Left hindlimb (tissue), 1 donor: ENCODE measurements around the gene RTTN.
A peak's percentile ranks its signal among the peaks of the same experiment; 100 is the strongest.
"Not testable (repeated sequence)": the region's sequence is repeated elsewhere in the genome, so short reads cannot be mapped to it uniquely, and the experiment has no call there.

ENCODE experiments used
- DNase-seq: peaks from one replicate; pipeline ENCODE4 v3.0.0-alpha.2; 2018

The RTTN gene

GRCh38 chr18:70021498-70021897 is 184.0 kb downstream of the RTTN start:
- DNase-seq: no peak

DNA sequence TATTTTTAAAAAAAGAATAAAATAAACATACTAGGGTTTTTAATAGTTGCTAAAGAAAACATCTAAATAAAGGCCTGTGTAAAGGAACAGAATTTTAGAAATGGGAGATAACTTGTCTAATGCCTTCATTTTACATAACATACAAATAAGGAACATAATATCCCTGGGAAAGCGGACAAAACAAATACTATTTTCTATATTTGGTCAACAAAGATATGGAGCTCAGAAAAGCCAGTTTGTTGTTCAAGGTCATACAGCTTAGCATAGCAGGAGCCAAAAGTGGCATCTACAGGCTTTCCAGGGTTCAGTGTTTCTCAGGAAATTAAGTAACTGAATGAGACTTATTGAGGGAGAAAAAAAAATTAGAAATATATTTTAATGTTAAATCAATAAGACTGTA is 184.4 kb downstream of the RTTN start:
- DNase-seq: no peak

- no peak for DNase-seq
Measured at GRCh38 chr18:70019991-70020390, 185.5 kb downstream of the RTTN start.

DNA sequence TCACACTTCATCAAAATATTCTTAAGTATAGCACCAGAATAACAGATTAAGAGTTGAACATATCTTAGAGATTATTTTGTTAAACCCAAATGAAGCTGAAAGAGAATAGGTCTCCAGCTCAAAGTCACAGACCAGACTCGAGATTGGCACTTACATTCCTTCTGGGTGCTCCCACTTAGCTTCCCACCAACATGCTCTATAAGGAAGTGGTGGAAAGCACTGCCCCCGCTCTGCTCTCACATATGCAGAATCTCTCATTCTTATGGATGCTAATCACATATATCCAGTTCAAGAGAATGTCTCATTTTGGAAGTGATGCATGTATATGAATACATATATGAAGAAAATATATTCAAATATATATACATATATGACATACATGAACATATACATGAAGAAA is 186.4 kb downstream of the RTTN start:
- no peak for DNase-seq

- DNase-seq: no peak
Measured at GRCh38 chr18:70015127-70015526, 190.4 kb downstream of the RTTN start.

- no peak for DNase-seq
Measured at GRCh38 chr18:70005580-70005979, 199.9 kb downstream of the RTTN start.

DNA sequence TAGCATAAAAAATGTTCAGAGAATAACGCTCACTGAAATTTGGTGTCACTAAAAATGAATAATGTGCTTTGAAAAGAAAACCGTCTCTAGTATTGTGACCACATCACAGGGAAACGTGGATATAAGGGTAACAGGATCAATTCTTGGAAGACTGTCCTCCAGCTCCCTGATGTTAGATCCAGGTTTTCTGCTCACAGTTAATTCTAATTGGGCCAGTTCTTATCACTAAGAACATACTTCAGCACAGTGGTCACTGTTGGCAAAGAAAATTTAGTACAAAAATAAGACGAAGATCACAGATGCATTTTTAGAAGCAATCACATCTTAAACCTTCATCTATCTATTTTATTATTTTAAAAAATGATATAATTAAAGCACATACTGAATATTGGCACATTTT is 200.8 kb downstream of the RTTN start:
- DNase-seq: no peak

GRCh38 chr18:69999656-70000055 is 205.8 kb downstream of the RTTN start:
- peak; percentile 44 for DNase-seq

- no peak for DNase-seq
Measured at GRCh38 chr18:69998523-69998987, 206.9 kb downstream of the RTTN start.

GRCh38 chr18:69996951-69997798 is 208.3 kb downstream of the RTTN start:
- DNase-seq: no peak

- no peak for DNase-seq
Measured at GRCh38 chr18:69996417-69996816, 209.1 kb downstream of the RTTN start.

- DNase-seq: no peak
Measured at GRCh38 chr18:69995774-69996173, 209.7 kb downstream of the RTTN start.

DNA sequence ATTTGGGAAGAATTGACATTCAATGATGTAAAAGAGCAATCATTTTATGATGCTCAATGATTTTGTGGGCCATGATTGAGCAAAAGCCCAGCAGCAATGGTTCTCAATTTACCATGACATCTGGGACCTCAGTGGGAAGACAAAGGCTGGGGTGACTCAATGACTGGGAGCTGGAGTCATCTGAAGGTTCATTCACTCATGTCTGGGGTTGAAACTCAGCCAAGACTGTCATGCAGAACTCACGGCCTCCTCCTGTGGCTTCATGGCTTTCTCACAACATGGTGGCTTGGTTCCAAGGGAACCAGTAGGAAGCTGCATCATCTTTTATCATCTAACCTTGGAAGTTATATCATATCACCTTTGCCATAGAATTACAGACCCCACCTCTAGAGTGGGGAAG is 212.7 kb downstream of the RTTN start:
- DNase-seq: no peak

DNA sequence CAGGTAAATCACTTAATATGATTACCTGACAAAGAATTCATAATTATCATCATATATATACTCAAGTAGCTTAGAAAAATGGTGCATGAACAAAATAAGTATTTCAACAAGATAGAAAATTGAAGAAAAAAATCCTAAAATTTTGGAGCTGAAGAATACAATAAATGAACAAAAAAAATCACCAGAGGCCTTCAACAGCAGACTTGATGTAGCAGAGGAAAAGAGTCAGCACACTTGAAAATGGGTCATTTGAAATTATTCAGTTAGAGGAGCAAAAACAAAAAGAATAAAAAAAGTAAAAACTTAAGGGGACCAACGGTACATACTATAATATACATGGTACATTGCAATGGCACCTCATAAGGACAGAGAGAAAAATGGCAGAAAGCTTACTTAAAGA is 217.6 kb downstream of the RTTN start:
- DNase-seq: no peak

GRCh38 chr18:69985239-69985638 is 220.2 kb downstream of the RTTN start:
- no peak for DNase-seq

- DNase-seq: no peak
Measured at GRCh38 chr18:69982417-69982816, 223.1 kb downstream of the RTTN start.

GRCh38 chr18:69981948-69982347 is 223.5 kb downstream of the RTTN start:
- no peak for DNase-seq

DNA sequence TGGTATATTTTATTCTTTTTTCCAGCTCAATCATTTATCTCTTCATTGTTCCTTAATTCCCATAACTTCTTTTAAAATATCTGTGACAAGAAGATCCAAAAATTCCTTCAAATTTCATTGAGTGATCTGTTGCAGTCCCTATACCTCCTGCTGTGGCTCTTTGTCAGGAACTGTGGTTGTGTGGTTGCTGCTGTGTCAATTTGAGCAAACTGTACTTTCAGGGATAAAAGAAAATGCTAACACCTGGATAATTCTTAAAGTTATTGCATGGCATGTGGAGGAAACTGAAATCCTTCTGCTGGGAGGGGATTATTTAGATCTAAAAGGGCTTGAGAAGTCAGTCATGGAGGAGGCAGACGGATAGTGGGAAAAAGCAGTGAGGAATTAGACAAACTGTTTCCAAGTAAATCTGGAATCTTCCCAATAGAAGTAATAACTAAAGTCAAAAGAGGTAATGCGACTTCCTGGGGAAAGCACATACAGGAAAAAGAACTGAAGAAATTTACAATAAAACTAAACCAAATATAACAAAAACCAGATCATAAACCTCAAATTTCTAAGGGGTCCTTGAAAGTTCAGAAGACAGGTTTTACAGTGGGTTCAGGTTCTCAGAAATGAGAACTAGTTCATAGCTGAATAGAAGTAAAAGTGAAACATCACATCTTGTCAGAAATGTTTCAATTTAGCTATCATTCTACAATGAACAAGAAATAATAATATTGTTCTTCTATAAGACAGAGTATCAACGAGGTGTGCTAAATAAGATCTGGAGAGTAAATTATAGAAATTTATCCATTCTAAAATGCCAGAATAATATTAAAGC is 224.3 kb downstream of the RTTN start:
- DNase-seq: no peak

- no peak for DNase-seq
Measured at GRCh38 chr18:69980509-69980908, 225.0 kb downstream of the RTTN start.

DNA sequence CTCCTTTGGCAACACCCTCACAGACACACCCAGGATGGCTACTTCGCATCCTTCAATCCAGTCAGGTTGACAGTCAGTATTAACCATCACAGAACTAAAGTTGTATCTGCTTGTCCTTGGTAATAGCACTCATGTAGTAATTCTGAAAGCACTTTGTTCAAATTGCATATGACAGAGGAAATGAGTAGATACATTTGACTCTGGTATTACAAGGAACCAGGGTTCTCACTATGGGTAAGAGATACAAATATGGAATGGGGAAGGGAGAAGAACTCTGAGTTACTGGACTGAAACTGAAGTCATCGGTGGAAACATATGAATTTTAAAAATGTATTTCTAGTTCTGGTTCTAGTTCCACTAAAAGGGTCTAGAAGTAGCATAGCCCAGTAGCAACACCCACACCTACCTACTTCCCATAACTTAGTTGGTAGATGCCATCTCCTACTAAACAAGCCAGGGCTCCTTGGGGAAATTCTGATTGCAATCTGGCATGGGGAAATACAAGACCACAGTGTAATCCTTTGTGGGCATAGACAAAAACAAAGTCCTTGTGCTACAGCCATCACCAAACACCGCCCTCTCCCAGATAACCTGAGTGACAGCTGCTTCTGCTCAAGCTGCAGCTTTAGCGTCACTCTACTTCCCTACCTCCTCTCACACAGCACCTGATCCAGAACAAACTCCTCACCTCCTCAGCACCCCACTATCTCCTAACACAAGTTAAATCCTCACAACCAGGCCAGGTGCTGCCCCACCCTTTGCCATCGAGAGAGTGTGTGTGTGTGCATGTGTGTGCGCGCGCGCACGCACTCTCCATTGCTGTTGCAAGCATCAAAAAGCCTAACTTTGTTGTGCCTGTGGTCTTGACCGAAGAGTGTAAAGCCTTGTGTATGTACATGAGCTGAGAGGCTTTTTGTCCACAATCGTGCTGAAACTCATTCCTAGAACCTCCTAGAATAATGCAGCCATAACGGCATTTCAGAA is 226.5 kb downstream of the RTTN start:
- DNase-seq: no peak

GRCh38 chr18:69975294-69975693 is 230.2 kb downstream of the RTTN start:
- not testable (repeated sequence) for DNase-seq

GRCh38 chr18:69974365-69974764 is 231.1 kb downstream of the RTTN start:
- DNase-seq: no peak

GRCh38 chr18:69969491-69969890 is 236.0 kb downstream of the RTTN start:
- DNase-seq: no peak
